PC-9 (cell line): Measurements from ENCODE around the gene HOXB5. TPM values are rescaled to one million over a fixed set of nuclear protein-coding genes. Genes with fewer than 3 reads are reported as not detected.

Experiments used
- BruUV-seq: library from RNA; stranded (reverse); fragments of 400-500 nt; replicated peaks from 2 replicates; lab custom pipeline; 2021; lab: Mats Ljungman, UMichigan
- CTCF ChIA-PET: fragments of 300-600 bp; sonication (Branson Sonifier 250); formaldehyde crosslinking; loops from one replicate; lab custom pipeline; 2022; ENCODE audit warnings: antibody characterized with exemption; lab: Charles Lee
- POLR2A ChIA-PET: fragments of 300-600 bp; sonication (Branson Sonifier 250); formaldehyde crosslinking; loops from one replicate; lab custom pipeline; 2022; ENCODE audit warnings: antibody characterized with exemption; ENCODE audit not compliant: unreplicated experiment; lab: Charles Lee
- DNase-seq, 2 experiments: peaks; one replicate each; pipeline versions ENCODE4 v3.0.0 to v3.0.0-alpha.2; 2015 to 2022; ENCODE audit warnings: mixed read lengths in 1 of 2
- H2AFZ ChIP-seq: fragments of 200-600 bp; sonication (generic); 2 replicates; pipeline ENCODE4 v1.8.1; 2017; ENCODE audit warnings: antibody characterized with exemption
- H3F3A ChIP-seq: fragments of 200-600 bp; sonication (generic); 2 replicates; pipeline ENCODE4 v1.8.1; 2017; ENCODE audit warnings: antibody characterized with exemption, mild to moderate bottlenecking, low read depth; ENCODE audit not compliant: insufficient read depth
- H3K27ac ChIP-seq: fragments of 200-600 bp; sonication (generic); 2 replicates; pipeline ENCODE4 v1.6.1; 2016; ENCODE audit warnings: mixed run types
- H3K27me3 ChIP-seq: fragments of 200-600 bp; sonication (generic); 2 replicates; pipeline ENCODE4 v1.6.1; 2016; ENCODE audit warnings: low read depth, mixed run types; ENCODE audit not compliant: insufficient read depth
- H3K36me3 ChIP-seq: fragments of 200-600 bp; sonication (generic); 2 replicates; pipeline ENCODE4 v1.6.1; 2016; ENCODE audit warnings: low read depth, mixed run types
- H3K4me1 ChIP-seq: fragments of 200-600 bp; sonication (generic); replicated peaks from 2 replicates; pipeline ENCODE4 v1.6.1; 2016; ENCODE audit warnings: mixed run types; ENCODE audit not compliant: insufficient read depth
- H3K4me2 ChIP-seq: fragments of 200-600 bp; sonication (generic); 2 replicates; pipeline ENCODE4 v1.6.1; 2017; ENCODE audit warnings: mixed run types
- H3K4me3 ChIP-seq: fragments of 200-600 bp; sonication (generic); 2 replicates; pipeline ENCODE4 v1.6.1; 2016; ENCODE audit warnings: mixed run types
- H3K79me2 ChIP-seq: fragments of 200-600 bp; sonication (generic); 2 replicates; pipeline ENCODE4 v1.6.1; 2017; ENCODE audit warnings: low read depth, mixed run types
- H3K9me2 ChIP-seq: fragments of 200-600 bp; sonication (generic); 2 replicates; pipeline ENCODE4 v1.8.1; 2017; ENCODE audit warnings: mild to moderate bottlenecking; ENCODE audit not compliant: insufficient read depth
- H3K9me3 ChIP-seq: fragments of 200-600 bp; sonication (generic); 2 replicates; pipeline ENCODE4 v1.8.1; 2016; ENCODE audit warnings: low read depth; ENCODE audit not compliant: insufficient read depth
- H4K20me1 ChIP-seq: fragments of 200-600 bp; sonication (generic); 2 replicates; pipeline ENCODE4 v1.8.1; 2017; ENCODE audit not compliant: insufficient read depth
- CTCF ChIP-seq: fragments of 200-600 bp; sonication (generic); conservative IDR thresholded peaks from 2 replicates; pipeline ENCODE4 v1.6.1; 2017; ENCODE audit warnings: mixed run types, antibody characterized with exemption, mild to moderate bottlenecking, moderate library complexity
- EZH2 ChIP-seq: fragments of 200-600 bp; sonication (generic); IDR thresholded peaks from 2 replicates; pipeline ENCODE4 v1.8.0; 2017; ENCODE audit warnings: antibody characterized with exemption, low read depth
- intact Hi-C: fragments of 100-400 bp; cut with micrococcal nuclease; formaldehyde crosslinking; loops from one replicate; pipeline ENCODE4 v1.10.0; 2022; ENCODE audit not compliant: unreplicated experiment
- total RNA-seq: library from RNA; stranded (reverse); gene quantifications from 2 replicates; pipeline ENCODE4 v1.2.3, GENCODE V29; 2021

Gene HOXB5
- total RNA-seq, 1 experiment from 2014 or later = 12.9 TPM

GRCh38 chr17:48590607-48591161 is 2.9 kb downstream of the HOXB5 start:
- Histone ChIP-seq H2AFZ (no peak overlapping the region), H3K9me3 (no peaks in the 10 kb centered on the region), H3K9me2 (no peaks in the 10 kb centered on the region), H3F3A (peaks cover 13% of the 10 kb centered on the region; the same call in 1 of the 2 replicates), H3K27me3 (no peaks in the 10 kb centered on the region), H3K79me2 (no peaks in the 10 kb centered on the region), H3K4me1 (peaks cover 12% of the 10 kb centered on the region), H3K4me3 (no peak overlapping the region), H3K27ac (no peak overlapping the region), H3K4me2 (no peak overlapping the region), H4K20me1 (no peaks in the 10 kb centered on the region), H3K36me3 (peaks cover 7% of the 10 kb centered on the region)
- TF ChIP-seq CTCF = no peak
- no peak for TF ChIP-seq EZH2
- intact Hi-C loops = no loop called here
- BruUV-seq = no TSS peak
- ChIA-PET CTCF (interaction anchor here (0.6 to 1.0 kb wide), 2 partner anchors 33 to 239 kb away, joined by 3 to 4 read pairs; no protein-coding TSS in a partner anchor), POLR2A (interaction anchor here (0.5 kb wide), 1 partner anchor 239 kb away, joined by 3 read pairs; no protein-coding TSS in a partner anchor)
- DNase-seq = no peak

GRCh38 chr17:48589831-48590606 is 3.6 kb downstream of the HOXB5 start, which contains the start of gene HOXB3:
Gene HOXB3 (minus strand): TSS chr17:48590241. CDS start chr17:48552474, 37,767 bp downstream.
- no peak within 1 kb of the TSS for H3K4me3 ChIP-seq
- intact Hi-C loops = no loop called here
- H3K27me3 ChIP-seq = no peaks in the 10 kb centered on the region
- H3K9me3 ChIP-seq = no peaks in the 10 kb centered on the region
- ChIA-PET CTCF (interaction anchor here (1.0 kb wide), 1 partner anchor 238 kb away, joined by 4 read pairs; no protein-coding TSS in a partner anchor), POLR2A (no interaction called here)
- no peak within 1 kb of the TSS for H3K27ac ChIP-seq
- no peak for DNase-seq
- BruUV-seq = no TSS peak
- no peaks in the 10 kb centered on the region for H3K79me2 ChIP-seq
- no peaks in the 10 kb centered on the region for H4K20me1 ChIP-seq
- no peaks in the 10 kb centered on the region for H3K9me2 ChIP-seq
- no peak within 1 kb of the TSS for H3K4me2 ChIP-seq
- H2AFZ ChIP-seq = no peak within 1 kb of the TSS
- H3K4me1 ChIP-seq = peaks cover 12% of the 10 kb centered on the region
- peaks cover 13% of the 10 kb centered on the region; the same call in 1 of the 2 replicates for H3F3A ChIP-seq
- no peak for TF ChIP-seq CTCF
- TF ChIP-seq EZH2 = no peak
- peaks cover 2% of the 10 kb centered on the region for H3K36me3 ChIP-seq

GRCh38 chr17:48589060-48589830 is 4.3 kb downstream of the HOXB5 start:
- Histone ChIP-seq H4K20me1 (no peaks in the 10 kb centered on the region), H3K4me2 (no peak overlapping the region), H3K9me3 (no peaks in the 10 kb centered on the region), H3K36me3 (no peaks in the 10 kb centered on the region; the same call in none of the 2 replicates), H3K27ac (no peak overlapping the region), H3K79me2 (0 out of 2 replicates have a peak, but pooled peaks cover 3% of the 10 kb centered on the region), H3K4me1 (peaks cover 12% of the 10 kb centered on the region), H3K4me3 (no peak overlapping the region), H2AFZ (no peak overlapping the region), H3K27me3 (no peaks in the 10 kb centered on the region), H3K9me2 (no peaks in the 10 kb centered on the region), H3F3A (peaks cover 13% of the 10 kb centered on the region; the same call in 1 of the 2 replicates)
- ChIA-PET CTCF (interaction anchor here (0.7 kb wide), 1 partner anchor 471 kb away, joined by 4 read pairs; no protein-coding TSS in a partner anchor), POLR2A (no interaction called here)
- DNase-seq = no peak
- BruUV-seq = no TSS peak
- TF ChIP-seq CTCF (no peak), EZH2 (no peak)
- intact Hi-C loops = no loop called here
